Thyroid gland (tissue), 4 donors: Measurements from ENCODE around the gene LRMDA. TPM values are rescaled to one million over a fixed set of nuclear protein-coding genes. Genes with fewer than 3 reads are reported as not detected.

Experiments
- DNase-seq, 2 donors: peaks; one replicate each; pipeline ENCODE4 v3.0.0-alpha.2; 2019
- H3K27ac ChIP-seq, 3 donors: fragments of 200-600 bp; sonication (generic); 1 replicate in 2 of 3; 2 replicates in 1 of 3; pipeline ENCODE4 v1.5.1; 2016 to 2019; ENCODE audit warnings: mild to moderate bottlenecking in 1 of 3, moderate library complexity in 1 of 3
- H3K27me3 ChIP-seq: fragments of 200-600 bp; sonication (generic); one replicate; pipeline ENCODE4 v1.5.1; 2019
- H3K36me3 ChIP-seq, 2 donors: fragments of 200-600 bp; sonication (generic); one replicate each; pipeline ENCODE4 v1.5.1; 2016 to 2019
- H3K4me1 ChIP-seq, 2 donors: fragments of 200-600 bp; sonication (generic); one replicate each; pipeline ENCODE4 v1.5.1; 2017 to 2019
- H3K4me3 ChIP-seq, 3 donors: fragments of 200-600 bp; sonication (generic); replicated peaks in 1 of 3; 1 replicate in 2 of 3; 2 replicates in 1 of 3; pipeline ENCODE4 v1.5.1; 2016; ENCODE audit warnings: mild to moderate bottlenecking in 1 of 3
- H3K9me3 ChIP-seq: fragments of 200-600 bp; sonication (generic); one replicate; pipeline ENCODE4 v1.5.1; 2017
- CTCF ChIP-seq, 6 experiments: fragments of 200-600 bp in 3 of 6; fragments of 450-650 bp in 3 of 6; sonication (generic) in 3 of 6; IDR thresholded peaks; one replicate each; pipeline ENCODE4 v1.5.1; 2016 to 2019; ENCODE audit warnings: antibody characterized with exemption in 6 of 6, mild to moderate bottlenecking in 2 of 6, inconsistent platforms in 1 of 6, moderate library complexity in 1 of 6
- POLR2A ChIP-seq, 2 donors: fragments of 450-650 bp; IDR thresholded peaks; one replicate each; pipeline ENCODE4 v1.6.1; 2017; ENCODE audit warnings: antibody characterized with exemption in 2 of 2, mild to moderate bottlenecking in 2 of 2, moderate library complexity in 1 of 2
- WGBS, 2 donors: methylation state at CpG; one replicate each; pipeline ENCODE4 v1.1.5; 2017; 5-methylcytosine and 5-hydroxymethylcytosine counted together
- intact Hi-C: fragments of 100-400 bp; cut with DNase I; formaldehyde crosslinking; loops from one replicate; pipeline ENCODE4 v1.15.1; 2023
- total RNA-seq, 4 donors: library from RNA; depleted of rRNA; stranded (reverse); fragments of >200 nt; gene quantifications; one replicate each; pipeline ENCODE4 v1.2.3, GENCODE V29; 2016

The LRMDA gene
- total RNA-seq, 4 donors from 2014 or later, result 16.5 to 31.7 (median 23.2) TPM

DNA sequence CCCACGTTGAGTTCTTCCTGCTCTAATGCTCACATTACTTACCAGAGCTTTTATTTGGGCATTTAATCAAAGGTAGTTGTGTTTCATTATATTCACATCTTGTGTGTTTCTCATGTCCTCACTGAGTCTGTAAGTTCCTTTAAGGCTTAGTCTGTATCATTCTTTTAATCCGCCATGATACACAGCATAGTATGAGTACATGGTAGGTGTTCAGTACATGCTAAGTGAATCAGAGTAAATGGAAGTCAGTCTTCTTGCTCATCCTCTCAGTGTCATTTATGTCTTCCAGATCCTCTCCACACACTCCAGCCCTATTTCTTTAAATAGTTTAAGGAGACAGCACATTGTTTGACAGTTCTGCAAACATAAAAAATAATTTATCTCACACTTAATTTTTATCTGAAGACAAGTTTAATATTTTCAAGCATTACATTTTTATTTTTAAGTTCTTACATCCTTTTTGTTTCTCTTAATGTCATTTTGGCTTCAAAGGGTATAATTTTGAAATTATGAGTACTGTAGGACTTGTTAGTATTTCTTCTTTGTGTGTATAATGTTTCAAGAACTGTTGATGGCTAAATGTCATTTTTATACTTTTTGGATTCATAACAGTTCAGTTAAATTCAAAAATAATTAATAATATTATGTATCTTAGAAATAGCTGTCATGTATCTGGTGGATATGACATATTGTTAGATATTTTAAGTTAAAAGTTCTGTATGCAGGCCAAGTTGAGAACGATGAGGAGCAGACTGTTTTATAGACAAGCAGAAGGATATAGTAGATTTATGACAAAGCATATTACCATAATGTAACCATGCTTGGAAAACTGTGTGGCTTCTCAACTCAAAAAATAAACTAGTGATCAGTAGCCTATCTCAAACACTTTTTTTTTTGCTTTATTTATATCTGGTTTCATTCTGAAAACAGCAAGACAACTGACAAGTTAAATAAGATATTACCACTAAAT lies 342.7 kb downstream of the LRMDA start:
- Histone ChIP-seq H3K36me3 (no peaks in the 10 kb centered on the region), H3K27ac (peak overlapping the region in 1 of 3 donors; percentile 62), H3K27me3 (no peaks in the 10 kb centered on the region), H3K9me3 (no peaks in the 10 kb centered on the region), H3K4me3 (no peak overlapping the region), H3K4me1 (peaks cover 3 to 25% of the 10 kb centered on the region in 2 donors)
- no peak for DNase-seq
- intact Hi-C loops, result no loop called here
- TF ChIP-seq POLR2A (IDR thresholded peaks at IDR 0.05) (no peak), CTCF (IDR thresholded peaks at IDR 0.05) (no peak)
- WGBS, 2 donors, result 82 to 88% methylated on average over 3 of the region's 3 CpGs

- intact Hi-C loops, result no loop called here
- 83 to 90% methylated on average over 6 of the region's 6 CpGs for WGBS, 2 donors
Measured at GRCh38 chr10:75774783-75775490, 343.5 kb downstream of the LRMDA start.

GRCh38 chr10:75776738-75777504 lies 345.5 kb downstream of the LRMDA start:
- DNase-seq, result no peak
- 85 to 90% methylated on average over 9 of the region's 9 CpGs for WGBS, 2 donors
- intact Hi-C loops, result no loop called here
- Histone ChIP-seq H3K4me3 (no peak overlapping the region), H3K9me3 (no peaks in the 10 kb centered on the region), H3K36me3 (no peaks in the 10 kb centered on the region), H3K4me1 (peaks cover 2 to 22% of the 10 kb centered on the region in 2 donors), H3K27me3 (no peaks in the 10 kb centered on the region), H3K27ac (no peak overlapping the region)
- TF ChIP-seq POLR2A (IDR thresholded peaks at IDR 0.05) (no peak), CTCF (IDR thresholded peaks at IDR 0.05) (no peak)

More at GRCh38 chr10:75774783-75775490, 343.5 kb downstream of the LRMDA start:
- Histone ChIP-seq H3K4me3 (no peak overlapping the region), H3K4me1 (peaks cover 3 to 25% of the 10 kb centered on the region in 2 donors), H3K27me3 (no peaks in the 10 kb centered on the region), H3K9me3 (no peaks in the 10 kb centered on the region), H3K27ac (no peak overlapping the region), H3K36me3 (no peaks in the 10 kb centered on the region)
- no peak for DNase-seq
- no peak for TF ChIP-seq POLR2A (IDR thresholded peaks at IDR 0.05)
- TF ChIP-seq CTCF (IDR thresholded peaks at IDR 0.05), result no peak

DNA sequence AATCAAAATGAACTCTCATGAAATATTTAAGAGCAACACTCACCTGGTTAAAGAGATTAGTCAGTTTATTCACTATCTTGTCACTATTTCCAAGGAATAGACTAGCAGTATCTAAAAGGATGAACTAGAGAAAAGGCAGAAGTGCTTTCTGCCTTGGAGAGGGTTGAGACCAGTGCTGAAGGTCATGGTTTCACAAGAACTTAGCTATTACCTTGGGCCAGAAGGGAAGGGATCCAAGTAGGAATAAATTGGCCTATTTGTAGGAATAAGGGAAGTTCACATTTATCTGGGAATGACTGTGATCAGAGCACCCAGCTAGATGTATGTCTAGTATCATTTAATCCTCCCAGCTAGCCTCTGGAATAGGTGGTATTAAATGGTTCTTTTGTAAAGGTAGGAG lies 347.2 kb downstream of the LRMDA start:
- TF ChIP-seq POLR2A (IDR thresholded peaks at IDR 0.05) (no peak), CTCF (IDR thresholded peaks at IDR 0.05) (no peak)
- Histone ChIP-seq H3K36me3 (no peaks in the 10 kb centered on the region), H3K4me3 (no peak overlapping the region), H3K27me3 (no peaks in the 10 kb centered on the region), H3K9me3 (no peaks in the 10 kb centered on the region), H3K4me1 (peaks cover 13 to 17% of the 10 kb centered on the region in 2 donors), H3K27ac (peak overlapping the region in 1 of 3 donors; percentile 19)
- no peak for DNase-seq
- intact Hi-C loops, result no loop called here
